NCI-H510A treated with DMSO at 0.1 percent for 48 hours (cell line): ENCODE measurements around the gene TLR7.

Experiments
- DNase-seq: peaks from one replicate; lab custom pipeline; 2025; lab: John Stamatoyannopoulos, UW

TLR7 gene

GRCh38 chrX:12891171-12891570, 24.3 kb downstream of the TLR7 start:
- no peak for DNase-seq

DNA sequence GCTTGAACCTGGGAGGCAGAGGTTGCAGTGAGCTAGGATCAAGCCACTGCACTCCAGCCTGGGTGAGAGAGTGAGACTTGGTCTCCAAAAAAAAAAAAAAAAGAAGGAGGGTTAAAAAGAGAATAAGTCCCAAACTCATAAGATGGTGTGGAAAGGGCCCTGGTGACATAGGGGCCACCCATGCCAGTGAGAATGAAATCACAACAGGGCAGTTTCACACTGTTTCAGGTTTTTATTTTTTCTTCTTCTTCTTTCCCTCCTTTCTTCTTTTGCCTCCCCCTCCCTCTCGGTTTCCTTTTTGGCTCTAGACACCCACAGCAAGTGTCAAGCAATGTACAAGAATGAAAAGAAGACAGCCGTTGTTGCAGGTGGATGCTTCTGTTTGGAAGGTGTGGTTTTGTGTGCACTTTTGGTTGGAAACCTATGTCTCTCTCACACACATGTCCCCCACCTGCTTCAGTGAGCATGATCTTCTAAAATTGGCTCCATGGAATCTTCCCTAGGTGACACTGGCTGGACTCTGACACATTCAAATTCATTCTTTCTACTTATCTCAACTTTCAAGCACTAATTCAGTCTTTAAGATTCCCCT, 25.1 kb downstream of the TLR7 start:
- DNase-seq = no peak

- no peak for DNase-seq
Measured at GRCh38 chrX:12892716-12893115, 25.8 kb downstream of the TLR7 start.

DNA sequence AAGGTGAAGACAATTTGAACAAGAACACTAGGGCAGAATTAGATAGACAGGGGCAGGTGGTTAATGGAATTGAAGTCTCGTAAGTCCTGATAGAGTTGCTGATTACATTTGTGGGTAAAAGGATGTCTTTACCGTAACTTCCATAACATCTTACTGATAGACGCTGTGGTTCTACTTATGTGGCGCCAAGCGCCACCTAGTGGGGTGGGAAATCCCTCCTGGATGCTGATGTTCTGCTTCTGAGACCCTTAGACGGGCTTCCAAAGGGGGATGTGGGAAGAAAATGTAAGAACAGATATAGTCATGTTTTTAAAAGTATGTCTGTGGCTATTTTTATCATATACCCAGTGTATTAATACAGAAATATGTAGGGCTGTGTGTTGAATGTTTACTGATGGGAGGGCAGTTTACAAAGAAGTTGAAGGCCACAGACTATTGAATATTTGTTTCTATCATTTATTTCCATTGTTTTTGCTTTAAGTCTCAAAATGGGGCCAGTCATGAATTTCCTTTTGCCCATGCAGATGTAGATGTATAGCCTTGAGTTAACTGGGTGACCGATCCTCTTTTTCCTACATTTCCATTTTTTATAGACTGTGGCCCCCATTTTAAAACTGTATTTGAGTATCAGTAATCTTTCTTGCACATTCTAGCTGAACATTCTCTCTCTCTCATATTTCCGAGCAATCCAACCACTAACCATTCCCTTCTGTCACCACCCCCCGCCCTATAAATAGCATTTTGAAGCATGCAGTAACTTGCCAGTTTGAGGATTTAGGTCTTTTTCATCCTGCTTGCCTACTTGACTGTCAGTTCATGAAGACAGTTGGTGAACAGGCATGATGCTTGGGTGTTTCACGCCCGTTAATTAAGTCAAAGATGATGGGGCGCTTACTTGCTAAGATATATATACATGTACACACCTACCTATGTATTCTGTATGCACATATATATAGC, 27.5 kb downstream of the TLR7 start:
- DNase-seq = no peak

DNA sequence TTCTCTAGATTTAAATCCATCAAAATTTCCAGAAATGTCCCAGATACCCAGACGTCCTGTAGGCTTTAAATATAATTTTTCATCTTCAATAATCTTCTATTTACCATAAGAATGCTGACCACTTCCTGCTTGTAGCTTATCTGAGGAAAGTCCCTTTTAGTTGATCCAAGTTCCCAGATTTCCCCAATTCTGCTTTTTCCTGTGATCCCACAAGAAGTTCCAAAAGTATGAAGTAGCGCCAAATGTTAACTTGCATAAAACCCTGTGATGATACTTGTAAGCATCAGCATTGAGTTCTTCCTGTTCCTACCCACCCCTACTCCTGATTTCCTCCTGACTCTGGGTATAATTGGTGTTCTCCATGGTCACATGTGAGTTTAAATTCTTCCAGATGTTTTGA, 29.0 kb downstream of the TLR7 start:
- no peak for DNase-seq

DNA sequence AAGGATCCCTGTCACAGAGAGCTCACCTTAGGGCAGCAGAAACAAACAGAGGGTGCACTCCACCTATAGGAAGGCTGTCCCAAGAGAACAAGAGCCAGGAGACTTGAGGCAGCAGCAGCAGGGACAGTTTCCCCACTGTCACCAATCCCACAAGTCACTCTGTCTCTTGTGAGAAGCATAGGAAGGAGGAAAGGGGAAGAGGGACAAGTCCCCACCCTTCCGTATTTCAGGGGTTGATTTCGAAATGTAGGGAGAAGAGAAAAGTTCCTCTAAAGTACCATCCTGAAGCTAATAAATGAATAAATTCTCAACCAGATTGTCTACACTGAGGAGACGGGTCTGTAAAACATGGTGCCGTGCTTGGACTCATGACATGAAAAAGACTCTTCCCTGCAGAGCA, 30.1 kb downstream of the TLR7 start:
- no peak for DNase-seq

GRCh38 chrX:12898073-12898472, 31.2 kb downstream of the TLR7 start:
- no peak for DNase-seq

DNA sequence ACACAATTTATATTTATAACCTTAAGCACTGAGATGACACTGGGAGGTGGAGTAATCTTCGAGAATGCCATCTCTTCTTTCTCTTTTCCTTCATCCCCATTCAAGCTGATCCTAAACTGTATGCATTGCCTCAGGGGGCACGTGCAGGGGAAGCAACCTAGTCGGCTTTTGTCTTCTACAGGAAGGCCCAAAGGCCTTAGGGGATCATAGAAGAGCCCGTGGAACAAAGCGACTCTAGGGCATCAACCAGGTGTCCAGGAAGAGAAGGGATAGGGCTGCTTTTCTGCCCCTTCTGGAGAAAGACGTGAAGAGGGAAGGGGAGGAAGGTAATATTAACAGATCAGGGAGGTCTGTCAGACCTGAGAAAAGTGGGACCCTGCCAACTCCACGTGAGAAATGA, 32.6 kb downstream of the TLR7 start:
- no peak for DNase-seq

GRCh38 chrX:12901486-12901885, 34.6 kb downstream of the TLR7 start:
- DNase-seq = peak; percentile 59

DNA sequence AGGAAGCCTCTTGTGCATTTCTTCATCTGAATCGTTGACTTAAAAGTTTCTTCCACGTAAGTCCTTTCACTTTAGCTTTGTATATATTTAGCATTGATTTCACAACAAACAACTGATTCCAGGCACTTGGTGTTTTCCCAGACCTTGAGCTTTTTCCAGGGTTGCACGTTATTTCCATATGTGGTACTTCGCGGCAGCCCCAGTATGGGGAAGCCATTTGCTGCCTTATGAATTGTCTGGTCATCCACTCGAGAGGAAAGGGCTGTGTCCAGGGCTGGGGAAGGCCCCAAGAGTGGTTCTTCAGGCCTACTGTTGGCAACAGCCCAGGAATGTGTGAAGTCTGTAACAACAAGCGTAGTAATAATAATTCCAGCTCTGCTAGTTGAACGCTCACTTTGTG, 36.8 kb downstream of the TLR7 start:
- DNase-seq = no peak

DNA sequence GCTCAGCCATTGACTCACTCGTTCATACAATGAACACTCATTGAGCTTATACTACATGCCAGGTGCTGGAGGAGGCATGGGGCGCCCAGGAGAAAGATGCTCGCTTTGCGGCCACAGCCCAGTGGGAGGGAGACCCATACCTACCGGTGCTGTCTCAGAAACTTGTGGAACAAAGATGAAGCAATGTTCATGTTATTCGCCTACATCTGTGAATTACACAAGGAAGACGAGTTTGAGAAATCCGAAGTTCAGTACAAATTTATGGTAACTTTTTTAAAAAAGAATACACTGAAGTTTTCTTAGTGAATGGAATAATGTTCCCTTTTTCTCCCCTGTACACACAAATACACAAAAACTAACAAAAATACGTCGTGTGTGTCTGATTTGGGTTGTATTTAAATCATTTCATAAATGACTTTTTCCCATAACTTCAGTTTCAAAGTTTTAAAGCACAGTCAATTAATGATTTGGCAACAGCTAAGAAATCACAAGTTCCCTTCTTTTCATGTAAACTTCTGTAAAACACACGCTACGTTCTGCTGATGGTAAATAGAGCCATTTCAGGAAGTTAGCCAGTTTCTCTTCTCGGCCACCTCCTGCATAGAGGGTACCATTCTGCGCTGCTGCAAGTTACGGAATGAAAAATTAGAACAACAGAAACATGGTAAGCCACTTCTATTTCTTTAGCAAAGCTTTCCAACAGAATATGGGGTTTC, 39.3 kb downstream of the TLR7 start, which contains the start of gene TLR8:
TLR8 (plus strand) TSS at position 575 of the 716 bp plus-strand sequence; CDS start at position 662, 87 bp downstream.
- DNase-seq = no peak

- no peak for DNase-seq
Measured at GRCh38 chrX:12910423-12911121, 43.7 kb downstream of the TLR7 start.

GRCh38 chrX:12911122-12911470, 44.2 kb downstream of the TLR7 start:
- DNase-seq = no peak

- DNase-seq = no peak
Measured at GRCh38 chrX:12912791-12913482, 46.1 kb downstream of the TLR7 start.

DNA sequence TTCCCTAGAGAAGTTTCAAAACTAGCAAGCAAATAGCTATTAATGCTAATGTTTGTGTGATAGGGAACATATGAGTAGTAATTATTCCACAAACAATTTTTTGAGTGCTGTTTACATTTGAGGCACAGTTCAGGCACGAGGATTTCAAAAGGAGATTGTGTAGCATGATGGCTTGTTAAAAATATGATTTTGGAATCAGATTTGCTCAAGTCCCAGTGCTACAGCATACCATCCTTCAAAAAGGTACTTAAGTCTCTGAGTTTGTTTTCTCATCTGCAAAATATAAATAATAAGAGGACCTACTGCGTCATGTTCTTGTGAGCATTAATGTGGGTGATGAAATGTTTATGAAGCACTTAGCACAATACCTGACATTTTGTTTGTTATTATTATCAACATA, 50.9 kb downstream of the TLR7 start:
- no peak for DNase-seq

DNA sequence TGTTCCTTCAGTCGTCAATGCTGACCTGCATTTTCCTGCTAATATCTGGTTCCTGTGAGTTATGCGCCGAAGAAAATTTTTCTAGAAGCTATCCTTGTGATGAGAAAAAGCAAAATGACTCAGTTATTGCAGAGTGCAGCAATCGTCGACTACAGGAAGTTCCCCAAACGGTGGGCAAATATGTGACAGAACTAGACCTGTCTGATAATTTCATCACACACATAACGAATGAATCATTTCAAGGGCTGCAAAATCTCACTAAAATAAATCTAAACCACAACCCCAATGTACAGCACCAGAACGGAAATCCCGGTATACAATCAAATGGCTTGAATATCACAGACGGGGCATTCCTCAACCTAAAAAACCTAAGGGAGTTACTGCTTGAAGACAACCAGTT, 52.2 kb downstream of the TLR7 start:
- DNase-seq = no peak

DNA sequence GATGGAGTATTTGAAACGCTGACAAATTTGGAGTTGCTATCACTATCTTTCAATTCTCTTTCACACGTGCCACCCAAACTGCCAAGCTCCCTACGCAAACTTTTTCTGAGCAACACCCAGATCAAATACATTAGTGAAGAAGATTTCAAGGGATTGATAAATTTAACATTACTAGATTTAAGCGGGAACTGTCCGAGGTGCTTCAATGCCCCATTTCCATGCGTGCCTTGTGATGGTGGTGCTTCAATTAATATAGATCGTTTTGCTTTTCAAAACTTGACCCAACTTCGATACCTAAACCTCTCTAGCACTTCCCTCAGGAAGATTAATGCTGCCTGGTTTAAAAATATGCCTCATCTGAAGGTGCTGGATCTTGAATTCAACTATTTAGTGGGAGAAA, 52.7 kb downstream of the TLR7 start:
- DNase-seq = no peak

- no peak for DNase-seq
Measured at GRCh38 chrX:12920990-12921389, 54.1 kb downstream of the TLR7 start.

- DNase-seq = no peak
Measured at GRCh38 chrX:12921886-12922598, 55.2 kb downstream of the TLR7 start.

DNA sequence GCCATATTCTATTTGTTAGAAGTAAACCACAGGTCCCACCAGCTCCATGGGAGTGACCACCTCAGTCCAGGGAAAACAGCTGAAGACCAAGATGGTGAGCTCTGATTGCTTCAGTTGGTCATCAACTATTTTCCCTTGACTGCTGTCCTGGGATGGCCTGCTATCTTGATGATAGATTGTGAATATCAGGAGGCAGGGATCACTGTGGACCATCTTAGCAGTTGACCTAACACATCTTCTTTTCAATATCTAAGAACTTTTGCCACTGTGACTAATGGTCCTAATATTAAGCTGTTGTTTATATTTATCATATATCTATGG, 55.7 kb downstream of the TLR7 start:
- DNase-seq = no peak

DNA sequence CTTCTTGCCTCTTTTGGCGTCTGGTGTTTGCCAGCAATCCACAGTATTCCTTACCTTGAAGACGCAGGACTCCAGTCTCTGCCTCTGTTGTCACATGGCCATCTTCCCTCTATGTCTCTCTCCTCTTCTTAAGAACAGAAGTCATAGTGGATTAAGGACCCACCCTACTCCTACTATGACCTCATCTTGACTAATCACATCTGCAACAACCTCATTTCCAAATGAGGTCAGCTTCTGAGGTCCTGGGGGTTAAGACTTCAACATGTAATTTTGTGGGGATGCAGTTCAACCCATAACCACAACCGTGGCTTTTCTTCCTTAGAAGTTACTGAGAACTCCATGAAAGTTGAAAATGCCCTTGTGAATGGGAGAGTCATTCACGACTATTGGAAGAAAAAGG, 62.8 kb downstream of the TLR7 start:
- no peak for DNase-seq
